Measurements from ENCODE around the gene SYT15.
"Not testable (repeated sequence)": the region's sequence is repeated elsewhere in the genome, so short reads cannot be mapped to it uniquely, and the experiment has no call there.

Gene SYT15

DNA sequence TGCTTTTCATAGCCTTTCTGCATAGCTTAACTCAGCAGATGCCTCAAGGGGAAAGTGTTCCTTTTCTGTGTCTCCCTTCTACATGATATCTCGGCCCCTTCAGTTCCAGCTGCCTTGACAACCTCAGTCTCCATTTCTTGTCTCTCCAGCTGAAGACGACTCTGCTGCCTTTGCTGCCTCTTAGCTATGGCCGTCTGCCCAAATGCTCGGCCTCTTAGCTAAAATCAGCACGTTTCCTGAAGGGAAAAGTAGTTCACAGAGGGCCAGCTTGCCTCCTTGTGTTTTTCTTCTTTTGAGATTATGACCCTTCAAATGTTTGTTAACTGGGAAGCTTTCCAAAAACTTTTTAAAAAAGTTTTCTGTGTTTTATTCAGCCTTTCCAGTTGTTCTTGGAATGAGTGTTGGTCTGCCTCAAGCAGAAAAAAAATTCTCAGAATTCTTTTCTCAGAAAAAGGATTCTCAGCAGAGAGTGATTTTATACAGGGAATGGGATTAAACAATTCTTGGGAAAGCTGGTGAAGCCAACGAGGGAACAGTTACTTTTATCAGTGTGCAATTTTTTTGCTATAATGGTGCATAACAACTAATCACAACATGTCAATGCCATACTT lies 15.6 kb downstream of the SYT15 start:
- DNase-seq = not testable (repeated sequence)

DNA sequence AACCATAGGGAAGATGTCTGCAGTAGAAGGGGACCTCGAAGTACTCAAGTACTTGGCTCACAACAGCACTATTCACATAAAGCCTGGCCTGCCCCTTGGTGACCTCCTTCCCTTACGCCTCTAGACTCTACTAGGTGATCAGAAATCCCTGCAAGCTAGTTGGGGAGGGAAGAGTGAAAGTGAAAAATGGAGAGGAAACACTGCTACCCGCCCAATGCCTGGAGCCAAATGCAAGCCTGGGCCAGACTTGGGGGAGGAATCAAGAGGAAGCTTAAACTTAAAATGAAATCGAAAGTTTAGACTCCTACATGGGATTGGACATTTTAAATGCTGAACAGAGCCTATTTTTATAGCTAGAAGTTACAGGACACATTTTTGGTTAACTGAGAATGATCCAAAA lies 17.6 kb downstream of the SYT15 start:
- not testable (repeated sequence) for DNase-seq

DNA sequence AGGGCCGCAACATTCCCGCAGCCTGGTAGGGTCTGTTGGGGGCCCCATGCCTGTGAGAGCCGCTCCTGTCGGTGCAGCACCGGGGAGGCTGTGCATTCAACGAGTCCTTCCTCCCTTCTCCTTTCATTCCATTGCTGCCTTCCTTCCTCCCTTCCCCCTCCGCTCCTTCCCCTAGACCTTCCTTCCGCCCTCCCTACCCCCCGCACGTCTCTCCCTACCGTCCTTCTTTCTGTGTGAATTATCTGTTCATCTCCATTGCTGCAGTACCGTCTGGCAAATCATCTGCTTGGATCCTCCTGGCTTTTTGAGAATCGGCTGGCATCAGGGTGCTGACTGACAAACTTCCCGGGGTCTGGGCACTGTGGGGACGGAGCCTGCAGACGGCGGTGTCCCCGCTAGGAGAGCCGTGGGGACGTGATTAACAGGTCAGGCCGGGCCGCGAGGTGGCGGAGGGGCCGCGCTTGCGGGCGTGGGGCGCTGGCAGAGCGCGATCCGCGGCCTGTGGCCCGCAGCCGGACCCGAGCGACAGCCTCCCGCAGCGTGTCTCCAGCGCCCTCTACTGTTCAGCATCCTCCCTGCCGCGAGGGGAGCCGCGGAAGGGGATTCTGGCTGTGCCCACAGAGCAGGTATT lies 18.8 kb downstream of the SYT15 start:
- not testable (repeated sequence) for DNase-seq

DNA sequence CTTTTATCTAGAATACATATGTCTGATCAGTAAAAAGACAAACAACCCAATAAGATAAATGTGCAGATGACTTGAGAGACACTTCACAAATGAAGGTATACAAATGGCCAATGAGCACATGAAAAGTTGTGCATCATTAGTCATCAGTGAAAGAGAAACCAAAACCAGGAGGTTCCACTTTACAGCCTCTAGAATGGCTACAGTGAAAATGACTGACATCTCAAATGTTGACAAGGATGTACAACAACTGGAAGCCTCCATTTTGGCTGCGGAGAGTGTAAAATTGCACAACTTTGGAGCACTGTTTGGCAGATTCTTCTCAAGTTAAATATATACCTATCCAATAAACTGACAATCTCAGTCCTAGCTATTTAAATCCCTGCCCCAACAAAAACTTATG lies 21.6 kb downstream of the SYT15 start:
- not testable (repeated sequence) for DNase-seq

DNA sequence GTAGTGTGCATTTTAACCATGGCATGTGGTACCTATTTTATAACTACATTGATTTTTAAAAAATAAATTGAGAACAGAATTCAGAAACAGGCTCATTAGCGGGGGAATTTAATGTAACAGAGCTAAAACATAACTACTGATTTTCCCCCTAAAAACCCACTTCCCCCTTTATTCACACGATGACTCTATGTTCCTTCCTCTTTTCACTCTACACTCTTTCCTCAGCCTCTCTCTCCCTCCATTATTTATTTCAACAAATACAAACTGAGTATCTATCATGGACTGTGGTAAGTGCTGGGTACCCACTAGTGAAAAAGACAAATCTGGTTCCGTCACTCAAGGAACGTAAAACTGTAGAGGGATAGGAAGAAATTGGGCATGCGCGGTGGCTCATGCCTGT lies 36.6 kb downstream of the SYT15 start:
- DNase-seq = not testable (repeated sequence)

DNA sequence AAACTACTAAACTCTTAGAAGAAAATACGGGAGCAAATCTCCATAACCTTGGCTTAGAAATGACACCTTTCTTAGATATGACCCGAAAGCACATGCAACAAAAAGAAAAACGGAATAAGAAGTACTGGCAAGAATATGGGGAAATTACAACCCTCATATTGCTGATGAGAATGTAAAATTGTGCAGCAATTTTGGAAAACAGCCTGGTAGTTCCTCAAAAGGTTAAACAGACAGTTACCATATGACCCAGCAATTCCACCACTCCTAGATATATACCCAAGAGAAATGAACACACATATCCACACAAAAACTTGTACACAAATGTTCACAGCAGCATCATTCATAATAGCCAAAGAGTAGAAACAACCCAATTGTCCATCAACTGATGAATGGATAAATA lies 37.3 kb downstream of the SYT15 start:
- not testable (repeated sequence) for DNase-seq

DNA sequence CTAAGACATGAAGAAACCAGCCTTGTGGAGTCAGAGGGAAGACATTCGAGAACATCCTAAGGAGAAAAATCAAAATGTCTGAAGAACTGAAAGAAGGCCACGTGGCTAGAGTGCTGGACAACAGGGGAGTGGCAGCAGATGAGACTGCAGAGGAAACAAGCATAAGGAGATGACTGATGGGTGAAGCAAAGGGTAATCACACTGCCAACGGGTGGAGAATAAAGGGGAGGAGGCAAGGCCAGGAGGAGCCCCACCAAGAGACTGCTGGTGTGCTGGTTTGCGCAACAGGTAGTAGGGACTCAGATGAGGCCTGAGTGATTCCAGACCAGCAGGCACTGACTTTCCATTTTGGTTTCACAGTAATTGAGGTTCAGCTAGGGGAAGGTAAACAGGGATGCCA lies 38.2 kb downstream of the SYT15 start:
- not testable (repeated sequence) for DNase-seq

DNA sequence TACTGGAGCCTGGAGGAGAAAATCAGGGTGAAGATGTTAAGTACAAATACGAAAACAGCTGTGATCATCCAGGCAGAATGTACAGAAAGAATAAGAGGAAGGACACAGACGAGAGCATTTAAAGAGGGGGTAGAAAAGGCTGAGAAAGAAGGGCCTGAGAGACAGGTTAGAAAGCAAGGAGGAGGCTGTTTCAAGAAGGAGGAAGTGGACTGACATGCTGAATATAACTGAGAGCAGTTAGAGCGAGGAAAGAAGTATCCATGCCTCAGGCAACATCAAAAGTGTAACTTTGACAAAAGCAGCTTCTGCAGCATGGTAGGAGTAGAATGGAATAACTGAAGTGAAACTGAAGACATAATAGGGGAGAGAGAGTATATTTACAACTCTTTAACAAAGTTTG lies 39.0 kb downstream of the SYT15 start:
- not testable (repeated sequence) for DNase-seq

DNA sequence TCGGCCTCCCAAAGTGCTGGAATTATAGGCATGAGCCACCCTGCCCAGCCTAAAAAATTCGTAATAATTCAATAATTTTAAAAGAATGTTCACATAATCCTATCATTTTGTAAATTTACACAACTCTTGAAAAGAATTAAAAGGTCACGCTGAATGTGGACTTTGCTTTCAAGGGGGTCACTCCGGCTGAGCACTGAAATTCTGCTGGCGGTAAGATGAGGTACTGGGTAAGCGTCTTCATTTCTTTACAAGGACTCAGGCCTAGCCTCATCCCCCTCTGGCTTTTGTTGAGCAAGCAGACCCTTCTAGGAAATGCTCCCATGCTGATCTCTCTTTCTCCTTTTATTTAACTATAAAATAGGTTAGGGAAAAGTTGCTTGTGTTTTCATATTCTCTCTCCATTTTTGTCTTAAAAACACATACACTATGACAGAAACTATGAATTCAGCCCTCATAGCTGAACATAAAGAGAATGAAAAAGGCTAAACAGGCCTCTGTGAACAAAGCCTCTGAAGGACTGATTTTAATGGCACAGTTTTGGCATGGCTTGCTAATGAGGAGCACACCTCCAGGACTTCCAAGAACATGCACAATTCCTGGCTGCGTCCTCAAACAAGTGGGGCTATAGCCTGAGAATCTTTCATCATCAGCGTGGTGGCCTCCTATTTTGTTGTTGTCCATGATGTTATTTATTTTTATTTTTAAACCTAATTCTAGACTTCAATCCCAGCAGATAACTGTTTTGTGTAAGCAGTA lies 45.1 kb downstream of the SYT15 start:
- not testable (repeated sequence) for DNase-seq

DNA sequence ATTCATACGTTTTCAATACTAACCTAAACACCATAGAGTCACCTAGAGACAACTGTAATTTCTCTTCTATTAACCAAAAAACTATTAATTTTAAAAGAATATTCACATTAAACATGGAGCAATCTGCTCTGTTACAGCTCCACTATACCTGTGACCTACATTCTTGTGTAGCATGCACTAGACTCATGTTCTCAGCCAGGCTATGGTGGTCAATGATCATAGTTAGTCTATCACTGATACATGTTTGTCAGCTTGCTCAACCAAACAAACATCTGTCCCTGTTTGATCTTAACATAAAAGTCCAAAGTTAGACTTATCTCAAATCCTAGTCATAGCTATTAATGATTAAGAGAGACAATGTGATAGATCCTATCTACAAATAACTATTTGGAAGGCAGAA lies 50.9 kb downstream of the SYT15 start:
- DNase-seq = not testable (repeated sequence)

DNA sequence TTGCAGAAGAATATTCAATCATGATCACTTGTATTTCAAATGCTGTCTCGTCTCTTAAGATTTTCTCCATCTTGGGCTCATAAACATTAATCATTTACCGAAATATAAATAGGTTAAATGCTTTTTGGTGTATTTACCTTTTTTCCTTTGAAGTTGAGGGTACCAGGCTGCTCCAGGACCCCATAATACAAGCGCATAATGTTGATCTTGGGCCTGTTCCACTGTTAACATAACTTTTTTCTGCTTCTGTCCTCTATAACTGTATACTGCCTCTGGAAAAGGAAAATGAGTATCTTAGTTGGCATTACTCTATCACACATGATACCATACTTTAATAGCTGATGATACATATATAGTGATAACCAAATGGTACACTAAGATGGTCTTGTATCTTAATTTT lies 51.9 kb downstream of the SYT15 start:
- DNase-seq = not testable (repeated sequence)

DNA sequence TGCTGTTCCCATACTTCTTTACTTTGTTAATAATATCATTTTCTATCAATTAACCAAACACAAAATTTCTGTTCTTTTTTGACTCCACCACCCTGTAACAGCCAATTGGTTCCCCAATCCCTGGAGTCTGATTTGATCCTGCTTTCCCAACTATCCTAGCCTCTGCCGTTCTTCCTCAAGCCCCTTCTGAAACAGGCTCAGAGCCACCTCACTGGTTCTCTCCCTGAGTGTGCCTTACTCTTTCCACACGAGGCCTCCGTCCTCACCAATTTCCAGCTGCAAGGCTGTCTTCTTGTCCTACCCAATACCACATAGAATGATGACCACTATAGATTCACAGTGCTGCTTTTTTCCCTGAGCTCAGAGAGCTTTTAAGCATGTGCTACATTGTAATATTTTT lies 52.8 kb downstream of the SYT15 start:
- DNase-seq = not testable (repeated sequence)

DNA sequence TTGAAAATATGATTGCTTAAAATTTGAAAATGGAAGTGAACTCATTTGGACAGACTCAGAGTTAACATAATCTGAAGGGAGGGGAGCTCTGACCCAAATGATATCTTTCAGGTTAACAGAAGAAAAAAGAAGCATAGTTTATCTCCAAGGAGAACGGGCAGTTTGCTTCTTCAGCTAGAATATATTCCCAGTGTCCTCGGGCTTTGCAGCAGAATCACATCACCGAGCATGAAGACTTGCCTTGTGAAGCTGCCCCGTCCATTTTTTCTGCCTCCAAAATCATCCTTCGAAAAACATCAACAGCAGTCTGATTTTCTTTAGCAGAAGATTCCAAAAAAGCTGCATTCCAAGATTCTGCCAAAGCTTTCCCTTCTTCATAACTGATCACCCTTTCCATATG lies 55.8 kb downstream of the SYT15 start:
- not testable (repeated sequence) for DNase-seq

DNA sequence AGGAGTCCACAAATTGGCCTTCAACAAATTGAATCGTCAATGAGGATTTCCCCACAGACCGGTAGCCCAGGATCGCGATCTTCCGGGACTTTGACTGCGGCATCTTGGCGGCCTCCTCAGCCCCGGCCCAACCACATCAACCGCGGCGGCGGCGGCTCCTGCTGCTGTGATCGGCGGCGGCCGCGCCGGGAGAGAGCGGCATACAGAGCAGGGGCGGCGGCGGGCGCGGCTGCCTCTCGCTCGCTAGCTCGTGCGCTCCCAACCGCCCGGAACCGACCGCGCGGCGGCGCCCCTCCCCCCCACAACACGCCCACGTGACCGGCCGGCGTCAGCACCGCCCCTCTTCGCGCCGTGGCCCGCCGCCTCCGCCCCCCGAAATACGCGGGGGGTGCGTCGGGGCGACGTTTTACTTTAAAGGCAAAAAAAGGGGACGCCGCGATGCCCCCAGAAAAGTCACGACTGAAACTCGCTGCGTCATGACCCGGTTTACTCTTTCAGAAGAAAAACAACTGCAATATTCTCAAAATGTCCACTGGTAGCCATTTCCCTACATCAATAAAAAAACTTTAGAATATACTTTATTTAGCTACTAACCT lies 56.5 kb downstream of the SYT15 start:
- not testable (repeated sequence) for DNase-seq

DNA sequence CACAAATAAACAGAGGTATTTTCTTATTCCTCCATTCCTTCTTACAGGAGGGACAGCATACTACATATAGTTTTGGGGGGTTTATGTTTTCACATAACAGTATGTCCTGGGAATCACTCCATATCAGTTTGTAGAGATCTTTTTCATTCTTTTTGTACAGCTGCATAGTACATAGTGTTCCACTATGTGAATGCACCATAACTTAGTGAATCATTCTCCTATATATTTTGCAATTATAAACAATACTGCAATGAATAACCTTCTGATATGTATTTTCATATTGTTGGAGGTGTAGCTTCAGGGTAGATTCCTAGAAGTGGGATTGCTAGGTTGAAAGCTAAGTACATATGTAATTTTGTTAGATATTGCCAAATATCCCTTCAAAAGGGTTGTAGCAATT lies 61.1 kb downstream of the SYT15 start:
- not testable (repeated sequence) for DNase-seq

Data from NCI-H510A (cell line).